HG03460 (cell line): ENCODE results near the gene PCNX3.

Experiments used
- ATAC-seq: cut with Tn5 transposase; IDR thresholded peaks from one replicate; pipeline ENCODE4 v1.9.1; 2021; ENCODE audit not compliant: unreplicated experiment

PCNX3 gene

DNA sequence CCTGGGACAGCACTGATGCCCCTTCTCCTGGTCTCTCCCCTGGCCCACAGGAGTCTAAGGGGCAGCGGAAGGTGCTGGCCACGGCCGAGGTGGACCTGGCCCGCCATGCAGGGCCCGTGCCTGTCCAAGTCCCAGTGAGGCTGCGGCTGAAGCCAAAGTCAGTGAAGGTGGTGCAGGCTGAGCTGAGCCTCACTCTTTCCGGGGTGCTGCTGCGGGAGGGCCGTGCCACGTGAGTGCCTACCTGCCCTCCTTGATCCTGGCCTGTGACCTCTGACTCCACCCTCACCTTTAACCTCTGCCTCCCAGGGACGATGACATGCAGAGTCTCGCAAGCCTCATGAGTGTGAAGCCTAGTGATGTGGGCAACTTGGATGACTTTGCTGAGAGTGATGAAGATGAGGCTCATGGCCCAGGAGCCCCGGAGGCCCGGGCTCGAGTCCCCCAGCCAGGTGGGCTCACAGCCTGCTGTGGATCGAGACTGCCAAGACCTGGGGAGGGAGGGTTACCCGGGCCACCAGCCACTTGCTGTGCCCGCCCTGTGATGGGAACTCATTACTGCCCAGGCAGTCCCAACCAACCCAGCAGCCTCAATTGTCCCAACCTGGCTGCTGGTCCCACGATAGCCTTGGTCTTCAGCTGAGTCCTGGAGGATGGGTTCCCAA lies 35.4 kb upstream of the PCNX3 start:
- no peak for ATAC-seq

DNA sequence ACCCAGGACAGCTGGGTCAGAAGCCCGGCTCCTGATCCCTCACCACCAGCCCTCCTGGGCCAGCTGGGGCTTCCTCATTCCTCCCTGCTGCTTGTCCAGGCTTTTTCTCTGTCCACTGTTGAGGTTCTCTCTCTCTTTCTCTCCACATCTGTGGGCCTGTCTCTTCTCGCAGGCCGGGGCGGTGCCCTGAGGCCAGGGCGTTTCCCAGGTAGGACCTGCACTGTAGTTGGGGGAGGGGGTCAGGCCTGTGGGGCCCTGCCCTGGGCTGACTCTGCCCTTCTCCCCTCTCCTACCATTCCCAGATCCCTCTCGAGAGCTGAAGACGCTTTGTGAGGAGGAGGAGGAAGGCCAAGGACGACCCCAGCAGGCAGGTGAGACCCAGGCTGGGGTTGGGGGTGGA lies 34.8 kb upstream of the PCNX3 start:
- no peak for ATAC-seq

DNA sequence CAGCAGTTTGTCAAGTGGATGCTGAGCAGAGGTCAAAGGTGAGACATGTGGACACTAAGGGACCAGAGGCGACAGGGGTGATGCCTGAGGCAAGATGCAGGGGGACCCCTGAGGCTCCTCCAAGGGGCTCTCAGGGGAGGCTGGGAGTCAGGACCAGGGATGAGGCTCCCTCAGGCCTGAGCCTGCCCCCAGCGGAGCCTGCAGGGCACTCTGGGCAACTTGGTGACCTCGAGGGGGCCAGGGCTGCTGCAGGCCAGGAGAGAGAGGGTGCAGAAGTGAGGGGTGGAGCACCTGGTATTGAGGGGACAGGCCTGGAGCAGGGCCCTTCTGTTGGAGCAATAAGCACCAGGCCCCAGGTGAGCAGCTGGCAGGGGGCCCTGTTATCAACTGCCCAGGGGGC lies 33.6 kb upstream of the PCNX3 start:
- no peak for ATAC-seq

DNA sequence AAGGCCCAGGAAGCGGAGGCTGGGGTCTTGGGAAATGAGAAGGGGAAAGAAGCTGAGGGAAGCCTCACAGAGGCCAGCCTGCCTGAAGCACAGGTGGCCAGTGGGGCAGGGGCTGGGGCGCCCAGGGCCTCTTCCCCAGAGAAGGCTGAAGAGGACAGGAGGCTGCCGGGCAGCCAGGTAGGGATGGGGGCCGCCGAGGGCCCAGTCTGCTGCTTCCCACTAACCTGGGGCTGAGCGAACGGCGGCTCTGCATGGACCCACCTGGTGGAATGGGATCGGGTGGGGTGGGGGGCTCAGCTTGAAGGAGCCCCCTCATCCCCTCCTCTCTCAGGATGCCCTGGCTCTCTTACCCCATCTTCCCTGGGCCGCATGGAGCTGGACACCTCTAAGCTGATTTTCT lies 32.0 kb upstream of the PCNX3 start:
- ATAC-seq: no peak

DNA sequence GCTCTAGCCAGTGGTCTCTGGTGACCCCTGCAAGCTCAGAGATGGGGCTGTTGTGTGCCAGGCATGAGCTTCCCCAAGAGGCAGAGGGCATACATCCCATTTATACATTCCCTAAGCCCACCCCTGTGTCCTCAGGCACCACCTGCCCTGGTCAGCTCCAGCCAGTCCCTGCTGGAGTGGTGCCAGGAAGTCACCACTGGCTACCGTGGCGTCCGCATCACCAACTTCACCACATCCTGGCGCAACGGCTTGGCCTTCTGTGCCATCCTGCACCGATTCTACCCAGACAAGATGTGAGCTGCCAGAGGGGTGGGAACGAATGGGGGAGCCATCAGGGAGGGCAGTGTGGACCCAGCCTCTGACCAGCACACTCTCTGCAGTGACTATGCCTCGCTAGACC lies 31.5 kb upstream of the PCNX3 start:
- no peak for ATAC-seq

DNA sequence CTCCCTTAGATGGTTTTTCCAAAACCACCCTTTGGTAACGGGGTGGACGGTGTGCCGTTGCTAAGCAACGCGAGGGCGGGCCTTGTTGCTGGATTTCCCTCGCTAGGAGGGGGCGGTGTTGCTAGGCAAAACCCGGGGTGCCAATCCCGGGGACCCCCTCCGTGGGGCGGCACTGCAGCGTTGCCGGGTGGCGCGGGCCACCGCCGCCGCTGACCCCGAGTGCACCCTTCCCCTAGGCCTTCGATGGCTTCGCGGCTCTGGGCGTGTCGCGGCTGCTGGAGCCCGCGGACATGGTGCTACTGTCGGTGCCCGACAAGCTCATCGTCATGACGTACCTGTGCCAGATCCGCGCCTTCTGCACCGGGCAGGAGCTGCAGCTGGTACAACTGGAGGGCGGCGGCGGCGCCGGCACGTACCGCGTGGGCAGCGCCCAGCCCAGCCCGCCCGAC lies 30.8 kb upstream of the PCNX3 start:
- no peak for ATAC-seq

DNA sequence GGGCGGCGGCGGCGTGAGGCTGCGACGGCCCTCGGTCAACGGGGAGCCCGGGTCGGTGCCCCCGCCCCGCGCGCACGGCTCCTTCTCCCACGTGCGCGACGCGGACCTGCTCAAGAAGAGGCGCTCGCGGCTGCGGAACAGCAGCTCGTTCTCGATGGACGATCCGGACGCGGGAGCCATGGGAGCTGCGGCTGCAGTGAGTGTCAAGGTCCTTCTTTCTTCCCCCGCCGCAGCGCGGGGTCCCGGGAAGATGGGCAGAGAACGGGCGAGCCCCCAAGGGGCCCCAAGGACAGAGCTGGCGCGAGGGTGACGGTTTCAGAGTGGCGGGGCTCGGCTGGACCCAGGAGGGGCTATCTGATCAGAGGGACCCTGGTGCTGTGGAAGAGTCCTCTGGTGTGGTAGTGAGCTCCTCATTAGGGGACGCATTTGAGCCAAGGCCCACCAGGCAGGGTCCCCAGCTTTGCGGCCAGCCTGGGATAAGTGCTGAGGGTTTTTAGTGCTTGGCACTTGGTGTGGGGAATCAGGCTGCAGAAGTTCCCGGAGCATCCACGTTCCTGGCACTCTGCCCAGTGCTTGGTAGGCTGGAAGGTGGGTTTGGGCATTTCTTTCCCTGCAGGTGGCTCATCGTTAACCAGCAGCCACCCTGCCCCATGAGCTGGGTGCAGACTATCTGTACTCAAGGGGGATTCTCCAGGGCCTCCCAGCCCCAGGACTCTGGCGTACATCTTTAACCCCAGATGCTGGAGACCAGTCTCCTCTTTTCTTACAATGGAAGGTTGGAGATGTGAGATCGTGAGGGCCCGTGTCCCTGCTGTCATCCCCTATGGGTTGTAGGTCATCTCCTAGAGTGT lies 30.0 kb upstream of the PCNX3 start:
- ATAC-seq: no peak

DNA sequence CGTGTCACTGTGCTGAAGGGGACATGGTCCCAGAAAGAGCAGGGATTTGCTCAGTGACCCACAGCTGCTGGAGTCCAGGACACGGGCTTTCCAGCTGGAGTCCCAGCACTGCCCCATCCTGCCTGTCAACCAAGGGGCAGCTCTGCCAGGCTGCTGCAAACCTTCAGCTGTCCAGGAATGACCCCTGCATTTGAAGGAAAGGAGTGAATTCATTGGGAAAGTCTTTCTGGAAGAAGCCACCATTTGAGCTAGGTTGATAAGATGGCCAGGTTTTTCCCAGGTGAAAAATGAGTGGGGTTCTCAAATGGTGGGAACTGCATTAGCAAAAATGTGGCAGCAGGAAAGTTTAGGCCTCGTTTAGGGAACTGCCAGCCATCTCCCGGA lies 29.3 kb upstream of the PCNX3 start:
- no peak for ATAC-seq

DNA sequence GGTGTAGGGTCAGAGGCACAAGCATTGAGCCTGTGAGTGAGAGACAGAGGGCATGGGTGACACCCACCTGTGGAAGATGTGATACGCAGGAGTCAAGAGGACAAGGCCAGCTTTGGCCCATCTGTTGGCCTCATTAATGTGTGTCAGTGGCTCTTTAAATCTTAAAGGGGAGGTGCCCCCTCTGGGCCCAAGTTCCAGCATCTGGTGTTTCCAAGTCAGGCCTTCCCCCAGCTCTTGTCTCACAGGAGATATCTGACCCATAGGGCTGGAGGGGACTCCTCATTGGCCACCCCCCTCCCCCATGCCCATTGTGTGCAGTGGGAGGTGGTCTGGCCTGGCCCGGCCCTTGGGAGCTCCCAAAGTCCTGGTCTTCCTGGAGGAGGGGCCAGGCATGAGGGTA lies 28.9 kb upstream of the PCNX3 start:
- ATAC-seq: no peak

DNA sequence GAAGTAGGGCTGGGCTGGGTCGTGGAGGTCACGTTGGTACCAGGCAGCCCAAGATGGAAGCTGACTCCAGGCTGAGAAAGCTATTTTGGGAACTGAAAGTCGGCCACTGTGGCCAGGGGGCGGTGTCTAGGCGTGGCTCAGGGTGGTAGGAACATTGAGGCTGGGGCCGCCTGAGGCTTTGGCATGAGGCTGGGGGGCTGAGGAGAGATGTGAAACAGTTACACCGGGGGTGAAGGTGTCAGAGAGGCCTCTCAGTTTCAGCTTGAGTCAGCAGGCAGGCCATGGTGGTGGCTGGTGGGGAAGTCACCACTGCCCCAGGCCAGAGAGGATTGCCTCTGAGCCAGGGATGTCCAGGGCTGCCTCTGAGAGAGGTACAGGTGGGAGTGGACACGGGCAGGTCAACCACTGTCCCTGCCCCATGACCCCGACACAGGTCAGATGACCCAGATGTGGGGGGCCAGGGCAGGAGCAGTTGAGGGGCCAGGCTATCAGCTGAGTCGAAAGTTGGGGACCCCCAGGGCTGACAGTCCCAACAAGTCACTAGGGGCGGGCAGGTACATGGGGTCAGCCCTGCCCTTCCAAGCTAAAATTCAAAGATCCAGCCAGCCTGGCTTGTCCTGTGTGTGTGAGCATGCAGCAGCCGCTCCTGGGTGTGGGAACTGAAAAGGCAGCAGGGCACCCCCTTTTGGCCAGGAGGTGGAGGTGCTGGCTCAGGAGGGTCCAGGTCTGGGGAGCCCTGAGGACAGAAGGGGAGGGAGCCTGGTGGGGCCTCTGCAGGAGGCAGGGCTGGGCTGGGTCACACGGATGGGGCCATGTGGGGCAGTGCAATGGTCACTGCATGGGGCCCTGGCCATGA lies 27.1 kb upstream of the PCNX3 start:
- ATAC-seq: peak; percentile 69

DNA sequence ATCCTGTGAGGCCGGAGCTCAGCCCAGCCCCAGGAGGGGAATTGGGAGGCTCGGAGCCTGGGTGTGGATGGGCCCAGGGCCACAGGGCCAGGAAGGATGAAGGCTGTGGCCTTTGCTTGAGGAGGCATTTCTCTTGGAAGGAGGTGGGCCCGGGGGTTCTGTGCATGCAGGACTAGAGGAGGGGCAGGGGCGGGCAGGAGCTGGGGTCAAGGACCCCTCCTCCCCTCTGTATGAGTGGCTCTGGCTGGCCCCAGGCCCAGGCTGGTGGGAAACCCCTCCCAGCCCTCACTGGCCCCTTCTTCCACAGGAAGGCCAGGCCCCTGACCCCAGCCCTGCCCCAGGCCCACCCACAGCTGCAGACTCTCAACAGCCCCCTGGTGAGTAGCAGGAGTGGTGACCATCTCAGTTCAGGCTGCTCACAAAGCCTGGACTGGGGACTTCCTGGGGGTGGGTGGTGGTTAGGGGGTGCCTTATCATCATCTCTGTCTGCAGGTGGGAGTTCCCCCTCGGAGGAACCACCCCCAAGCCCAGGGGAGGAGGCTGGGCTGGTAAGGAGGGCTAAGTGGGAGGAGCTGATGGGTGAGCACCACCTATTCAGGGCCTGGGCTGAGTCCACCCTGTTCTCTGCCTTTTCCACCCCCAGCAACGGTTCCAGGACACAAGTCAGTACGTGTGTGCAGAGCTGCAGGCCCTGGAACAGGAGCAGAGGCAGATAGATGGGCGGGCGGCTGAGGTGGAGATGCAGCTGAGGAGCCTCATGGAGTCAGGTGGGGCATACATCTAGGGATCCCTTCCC lies 25.9 kb upstream of the PCNX3 start:
- no peak for ATAC-seq

DNA sequence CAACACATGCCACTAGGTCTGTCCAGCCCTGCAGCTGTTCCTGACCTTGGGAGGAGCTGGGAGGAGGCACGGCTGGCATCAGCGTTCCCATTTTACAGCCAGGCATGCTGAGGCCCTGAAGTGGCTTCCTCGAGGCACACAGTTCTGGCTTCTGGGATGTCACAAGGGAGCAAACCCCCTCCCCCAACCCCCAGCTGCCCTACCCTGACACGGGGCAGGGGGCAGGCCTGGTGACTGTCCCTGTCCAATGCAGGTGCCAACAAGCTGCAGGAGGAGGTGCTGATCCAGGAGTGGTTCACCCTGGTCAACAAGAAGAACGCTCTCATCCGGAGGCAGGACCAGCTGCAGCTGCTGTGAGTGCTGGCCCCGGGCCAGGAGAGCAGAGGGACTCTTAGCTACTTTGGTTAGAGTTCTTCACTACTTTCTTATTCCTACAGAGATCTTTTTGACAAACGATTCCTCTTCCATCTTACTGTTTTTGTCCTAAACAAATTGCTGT lies 25.3 kb upstream of the PCNX3 start:
- ATAC-seq: no peak

DNA sequence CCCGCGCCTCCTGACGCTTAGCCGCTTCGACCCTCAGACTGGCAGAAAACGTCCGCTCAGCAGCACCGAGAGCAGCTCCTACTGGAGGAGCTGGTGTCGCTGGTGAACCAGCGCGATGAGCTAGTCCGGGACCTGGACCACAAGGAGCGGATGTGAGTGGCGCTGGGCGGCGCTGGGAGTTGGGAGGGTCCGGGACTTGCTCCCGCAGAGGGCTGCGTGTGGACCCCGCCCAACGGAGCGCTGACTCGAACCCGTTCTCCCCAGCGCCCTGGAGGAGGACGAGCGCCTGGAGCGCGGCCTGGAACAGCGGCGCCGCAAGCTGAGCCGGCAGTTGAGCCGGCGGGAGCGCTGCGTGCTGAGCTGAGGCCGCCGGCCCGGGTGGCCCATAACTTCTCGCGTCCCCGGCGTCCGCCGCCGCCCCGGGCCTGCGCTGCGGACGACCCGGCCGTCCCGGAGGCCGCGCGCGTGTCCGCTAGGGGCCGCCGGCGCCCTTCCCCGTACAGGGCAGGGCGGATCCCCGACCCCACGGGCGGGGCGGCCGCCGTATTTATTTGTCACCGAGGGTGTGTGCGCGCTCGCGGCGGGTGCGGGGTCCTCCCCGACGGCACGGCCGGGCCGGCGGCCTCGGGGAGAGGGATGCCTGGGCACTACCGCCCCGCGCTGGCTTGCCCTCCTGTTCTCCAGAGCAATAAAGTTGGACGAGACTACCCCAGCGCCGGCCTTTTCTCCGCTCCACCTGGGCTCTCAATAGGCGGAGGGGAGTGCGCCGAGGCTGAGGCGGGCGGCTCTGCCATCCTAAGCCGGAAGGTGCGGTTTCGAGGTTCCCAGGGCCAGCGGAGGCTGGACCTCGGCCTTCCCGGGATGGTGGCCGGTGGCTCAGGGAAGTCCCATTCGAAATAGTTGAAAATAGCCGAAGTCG lies 23.4 kb upstream of the PCNX3 start:
- ATAC-seq: no peak

DNA sequence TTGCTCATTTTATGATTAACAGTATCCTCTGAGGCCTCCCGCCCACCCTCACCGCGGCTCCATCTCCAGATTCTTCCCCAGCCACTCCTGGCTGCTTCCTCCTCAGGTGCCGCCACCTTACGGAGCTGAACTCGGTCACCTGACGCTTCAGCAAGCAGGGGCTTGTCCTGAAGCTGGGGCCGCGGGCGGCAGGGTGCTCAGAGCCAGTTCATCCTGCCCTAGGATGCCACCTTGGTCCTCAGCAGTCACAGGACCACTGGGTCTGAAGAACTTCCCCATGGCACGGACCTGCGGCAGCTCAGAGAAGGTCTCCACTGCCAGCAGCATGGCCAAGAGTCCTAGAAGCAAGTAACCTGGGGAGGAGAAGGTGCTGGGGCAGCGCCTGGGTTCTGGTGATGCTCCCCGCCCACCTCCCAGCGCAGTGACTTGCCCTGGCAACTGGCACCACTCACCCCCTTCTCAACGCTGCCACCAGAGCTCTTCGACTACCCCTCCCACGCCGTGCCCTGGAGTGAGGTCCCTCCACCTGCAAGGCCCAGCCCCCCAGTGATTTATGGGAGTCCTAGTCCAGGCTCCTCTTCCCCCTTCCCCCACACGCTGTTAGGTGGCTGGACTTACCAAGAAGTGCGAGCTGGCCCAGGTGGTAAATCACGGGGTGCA lies 22.6 kb upstream of the PCNX3 start:
- ATAC-seq: no peak

DNA sequence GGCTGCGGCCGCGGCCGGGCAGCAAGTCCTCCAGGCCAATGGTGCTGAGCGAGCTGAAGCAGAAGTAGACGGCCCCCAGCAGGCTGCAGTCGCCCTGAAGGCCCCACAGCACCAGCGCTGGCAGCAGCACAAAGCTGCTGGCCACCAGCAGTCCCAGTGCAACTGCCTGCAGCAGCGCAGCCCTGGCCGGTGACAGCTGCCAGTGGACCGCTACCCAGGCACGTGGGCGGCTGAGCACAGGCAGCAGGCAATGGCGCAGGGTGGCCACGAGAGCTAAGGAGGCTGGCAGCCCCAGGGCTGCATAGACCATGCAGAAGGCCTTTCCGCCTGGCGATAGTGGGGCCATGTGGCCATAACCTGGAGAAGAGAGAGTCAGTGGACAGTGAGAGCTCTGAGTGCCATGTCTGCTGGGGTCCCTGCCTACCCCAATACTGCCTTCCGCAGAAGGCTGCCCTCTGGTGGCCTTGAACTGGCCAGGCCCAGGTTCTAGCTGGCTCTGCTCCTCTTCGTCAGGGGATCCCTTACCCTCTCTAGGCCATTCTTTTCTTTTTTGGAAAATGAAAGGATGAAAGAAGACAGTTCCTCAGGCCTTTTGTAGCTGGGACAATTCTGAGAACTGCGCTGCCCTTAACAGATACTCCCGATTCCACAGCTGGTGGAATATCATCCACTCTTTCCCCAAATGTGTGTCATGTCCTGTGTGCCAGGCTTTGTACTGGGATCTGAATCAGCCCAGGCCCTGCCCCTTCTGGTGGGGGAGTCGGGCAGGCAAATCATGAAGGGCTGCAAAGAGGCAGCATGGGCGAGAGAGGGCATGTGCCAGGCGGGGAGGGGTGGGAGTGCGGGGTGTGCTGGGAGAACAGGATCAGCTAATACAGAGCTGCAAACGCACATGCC lies 21.8 kb upstream of the PCNX3 start:
- ATAC-seq: no peak

DNA sequence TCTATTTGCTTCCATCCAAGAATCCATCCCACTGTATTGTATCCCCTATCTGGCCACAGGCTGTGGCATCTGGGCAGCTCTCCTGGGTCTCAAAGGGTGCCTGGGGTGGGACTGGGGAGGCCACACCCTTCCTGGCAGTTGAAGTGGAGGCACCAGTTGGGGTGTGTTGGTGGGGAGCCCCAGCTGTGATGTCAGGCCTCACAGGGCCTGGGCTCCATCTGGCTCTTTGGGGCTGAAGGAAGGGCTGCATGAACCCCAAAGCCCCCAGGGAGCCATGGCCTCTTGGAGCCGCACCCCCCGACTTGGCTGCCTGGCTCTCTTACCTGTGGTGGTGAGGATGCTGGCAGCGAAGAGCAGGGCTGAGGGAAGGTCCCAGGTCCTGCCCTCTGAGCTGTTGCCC lies 20.4 kb upstream of the PCNX3 start:
- no peak for ATAC-seq

DNA sequence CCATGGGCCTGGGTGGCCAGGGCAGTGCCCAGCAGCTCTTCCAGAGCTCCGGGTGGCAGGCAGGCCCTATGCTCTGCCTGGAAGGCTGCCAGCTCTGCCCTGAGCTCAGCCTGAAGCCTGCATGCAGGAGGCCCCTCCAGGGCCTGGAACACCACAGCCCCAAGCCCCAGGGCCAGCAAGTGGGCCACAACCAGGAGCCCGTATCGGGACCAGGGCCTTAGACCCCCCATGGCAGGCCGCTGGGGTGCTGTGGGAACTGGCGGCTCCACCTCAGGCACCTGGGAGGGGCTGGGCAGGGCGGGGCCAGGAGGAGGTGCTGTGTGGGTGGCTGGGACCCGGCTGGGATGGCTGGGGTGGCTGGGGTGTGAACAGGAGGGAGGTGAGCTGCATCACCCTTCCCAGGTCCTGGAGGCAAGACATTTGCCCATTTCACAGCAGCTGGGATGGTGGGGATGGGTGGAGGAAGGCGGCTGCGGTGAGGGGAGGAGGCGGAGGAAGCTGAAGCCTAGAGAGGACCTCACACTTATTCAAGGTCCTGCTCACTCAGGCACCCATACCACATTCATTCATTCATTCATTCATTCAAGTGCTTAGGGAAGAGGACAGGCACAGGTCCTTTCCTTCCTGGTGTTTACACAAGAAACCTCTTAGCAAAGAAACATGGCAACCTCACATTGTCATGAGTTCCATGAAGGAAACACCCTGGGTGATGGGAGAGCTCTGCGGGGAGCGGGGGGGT lies 19.9 kb upstream of the PCNX3 start, which contains the start of gene KCNK7:
KCNK7 (minus strand) TSS at position 258 of the 739 bp plus-strand sequence; CDS start at position 230, 28 bp downstream.
- no peak for ATAC-seq
